Activated CD4-positive, alpha-beta T cell treated with anti-CD3 and anti-CD28 coated beads, Interleukin-2, amount 50 U/mL, for 1 hour (primary cell): ENCODE results near the gene EEF2KMT.
"Not testable (repeated sequence)": the region's sequence is repeated elsewhere in the genome, so short reads cannot be mapped to it uniquely, and the experiment has no call there.

Experiments
- DNase-seq: peaks from one replicate; pipeline ENCODE4 v3.0.0-alpha.2; 2020

The EEF2KMT gene

DNA sequence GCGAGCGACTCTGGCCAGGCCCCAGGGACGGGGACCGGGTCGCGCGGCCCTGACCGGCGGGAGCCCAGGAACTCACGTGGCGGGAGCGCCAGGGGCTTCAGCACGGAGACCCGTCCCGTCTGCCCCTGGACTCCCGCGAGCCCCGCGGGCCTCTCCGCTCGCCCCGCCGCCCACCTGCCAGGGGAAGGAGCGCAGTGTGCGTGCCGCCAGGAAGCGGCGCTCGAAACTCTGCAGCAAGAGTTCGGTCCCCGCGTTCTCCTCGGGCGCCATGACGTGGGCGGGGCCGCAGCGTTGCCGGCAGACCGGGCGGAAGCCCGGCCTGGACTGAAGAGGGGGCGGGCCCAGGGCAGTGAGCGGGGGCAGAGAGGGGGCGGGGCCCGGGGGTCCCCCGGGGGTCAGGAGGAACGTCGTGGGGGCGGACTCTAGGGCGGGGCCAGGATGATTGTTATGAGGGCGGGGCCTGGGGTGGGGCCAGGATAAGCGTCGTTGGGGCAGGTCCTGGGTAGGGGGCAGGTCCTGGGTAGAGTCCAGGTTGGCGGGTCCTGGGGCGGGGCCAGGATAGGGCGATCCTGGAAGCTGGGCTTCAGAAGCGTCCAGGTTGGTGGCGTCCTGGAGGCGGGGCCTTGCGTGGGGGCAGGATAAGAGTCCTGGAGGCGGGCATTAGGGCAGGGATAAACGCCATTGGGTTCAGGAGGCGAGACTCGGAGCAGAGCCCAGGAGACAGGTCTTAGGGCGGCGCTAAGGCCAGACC lies at the start of gene EEF2KMT:
Gene EEF2KMT, minus strand, starts transcription at position 326 of the 751 bp plus-strand sequence. Its CDS starts 56 bp downstream, at position 270.
- DNase-seq = peak; percentile 80

- not testable (repeated sequence) for DNase-seq
Observed at GRCh38 chr16:5144621-5144956, 47.0 kb upstream of the EEF2KMT start.

- DNase-seq = no peak
Observed at GRCh38 chr16:5143761-5144620, 46.4 kb upstream of the EEF2KMT start.

DNA sequence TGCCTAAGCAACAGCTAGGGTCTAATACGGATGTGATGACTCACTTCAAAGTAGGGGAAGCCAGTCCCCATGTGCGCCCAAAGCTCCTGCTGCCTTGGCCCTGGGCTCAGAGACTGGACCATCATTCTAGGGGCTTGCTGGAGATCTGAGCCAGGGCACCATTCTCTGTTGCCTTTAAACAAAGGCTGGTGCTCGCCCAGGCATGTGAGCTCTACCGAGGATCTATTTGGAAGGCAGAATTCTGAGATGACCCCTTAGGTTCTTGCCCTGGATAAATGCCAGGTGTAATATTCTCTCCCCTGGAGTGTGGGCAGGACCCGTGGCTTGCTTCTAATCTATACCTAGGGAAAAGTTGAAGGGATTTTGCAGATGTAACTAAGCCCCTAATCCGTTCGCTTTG lies 42.6 kb upstream of the EEF2KMT start:
- DNase-seq = not testable (repeated sequence)

- not testable (repeated sequence) for DNase-seq
Observed at GRCh38 chr16:5134739-5135452, 37.3 kb upstream of the EEF2KMT start.

DNA sequence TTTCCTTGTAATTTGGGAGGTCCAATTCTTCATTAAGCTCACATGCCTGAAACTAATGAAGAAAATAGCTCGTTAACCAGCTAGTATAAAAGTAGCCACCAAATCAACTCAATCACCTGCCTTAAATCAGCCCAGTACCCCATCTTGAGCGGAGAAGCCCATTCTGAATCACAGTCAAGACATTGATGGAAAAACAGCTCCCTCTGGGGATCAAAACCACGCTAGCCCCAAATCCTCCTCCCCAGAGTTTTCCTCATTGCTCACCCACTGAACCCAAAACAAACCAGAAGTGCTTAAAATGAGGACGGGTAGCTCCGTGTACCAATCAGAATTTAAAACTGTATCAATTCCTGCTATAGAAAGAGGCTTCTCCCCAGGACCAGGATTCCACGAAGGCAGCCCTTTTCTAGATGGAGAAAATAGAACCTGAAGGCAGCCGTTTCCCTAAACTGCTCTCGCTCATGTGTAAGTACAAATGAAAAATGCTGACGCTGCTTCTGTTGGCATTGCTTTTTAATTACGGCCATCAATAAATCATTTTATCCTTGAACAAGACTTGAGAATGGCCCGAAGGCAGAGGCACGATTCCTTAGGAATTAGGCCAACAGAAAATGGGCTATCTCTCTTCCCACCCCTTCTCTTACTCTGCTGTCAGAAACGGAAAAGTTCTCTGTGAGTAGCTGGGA lies 35.5 kb upstream of the EEF2KMT start:
- DNase-seq = not testable (repeated sequence)

GRCh38 chr16:5131467-5132004 lies 33.9 kb upstream of the EEF2KMT start:
- DNase-seq = not testable (repeated sequence)

- peak; percentile 58 for DNase-seq
Observed at GRCh38 chr16:5117300-5118087, 19.9 kb upstream of the EEF2KMT start.

DNA sequence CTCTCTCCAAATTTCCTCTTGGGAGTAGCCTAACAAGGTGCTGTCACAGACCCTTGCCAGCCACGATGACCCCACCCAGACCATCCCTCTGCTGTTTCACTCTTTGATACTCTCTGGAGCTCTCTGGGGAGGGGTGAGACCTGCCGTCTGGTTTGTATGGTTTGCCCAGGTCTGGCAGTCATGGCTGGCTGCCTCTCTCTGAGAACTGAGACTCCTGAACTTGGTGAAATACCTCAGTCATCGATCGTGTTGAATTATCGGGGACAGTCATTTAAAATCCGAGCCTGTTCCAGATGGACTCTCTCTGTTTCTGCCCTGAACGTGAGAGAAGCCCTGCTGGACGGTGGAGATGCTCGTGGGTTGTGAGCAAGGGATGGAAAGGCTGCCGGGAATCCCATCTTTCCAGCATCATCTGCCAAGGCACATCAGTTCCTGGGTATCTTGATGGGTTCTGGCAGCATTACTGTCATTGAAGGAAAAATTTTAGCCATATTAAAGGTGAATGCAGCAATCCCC lies 19.2 kb upstream of the EEF2KMT start:
- DNase-seq = not testable (repeated sequence)

DNA sequence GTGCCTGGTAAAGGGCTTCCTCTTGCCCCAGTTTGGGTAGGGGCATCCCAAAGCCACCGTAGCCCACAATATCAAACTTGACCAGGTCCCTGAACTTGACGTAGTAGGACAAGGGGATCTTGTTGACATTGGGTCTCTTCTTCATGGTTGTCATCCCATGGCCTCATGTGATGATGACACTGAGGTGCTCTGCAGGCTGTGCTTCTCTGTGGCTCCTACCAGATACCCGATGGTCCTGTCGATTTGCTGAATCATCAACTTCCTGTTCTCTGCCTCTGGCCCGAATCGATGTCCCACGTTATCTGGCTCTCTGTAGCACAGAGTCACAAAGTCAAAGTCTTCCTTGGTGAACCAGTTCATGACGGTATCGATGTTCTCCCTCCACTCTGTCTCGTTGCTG lies 13.3 kb upstream of the EEF2KMT start:
- DNase-seq = not testable (repeated sequence)

GRCh38 chr16:5108505-5109158 lies 11.0 kb upstream of the EEF2KMT start:
- no peak for DNase-seq

GRCh38 chr16:5105039-5105438 lies 7.4 kb upstream of the EEF2KMT start:
- DNase-seq = not testable (repeated sequence)

- not testable (repeated sequence) for DNase-seq
Observed at GRCh38 chr16:5103296-5104032, 5.9 kb upstream of the EEF2KMT start.

GRCh38 chr16:5099174-5099573 lies 1.6 kb upstream of the EEF2KMT start:
- not testable (repeated sequence) for DNase-seq

DNA sequence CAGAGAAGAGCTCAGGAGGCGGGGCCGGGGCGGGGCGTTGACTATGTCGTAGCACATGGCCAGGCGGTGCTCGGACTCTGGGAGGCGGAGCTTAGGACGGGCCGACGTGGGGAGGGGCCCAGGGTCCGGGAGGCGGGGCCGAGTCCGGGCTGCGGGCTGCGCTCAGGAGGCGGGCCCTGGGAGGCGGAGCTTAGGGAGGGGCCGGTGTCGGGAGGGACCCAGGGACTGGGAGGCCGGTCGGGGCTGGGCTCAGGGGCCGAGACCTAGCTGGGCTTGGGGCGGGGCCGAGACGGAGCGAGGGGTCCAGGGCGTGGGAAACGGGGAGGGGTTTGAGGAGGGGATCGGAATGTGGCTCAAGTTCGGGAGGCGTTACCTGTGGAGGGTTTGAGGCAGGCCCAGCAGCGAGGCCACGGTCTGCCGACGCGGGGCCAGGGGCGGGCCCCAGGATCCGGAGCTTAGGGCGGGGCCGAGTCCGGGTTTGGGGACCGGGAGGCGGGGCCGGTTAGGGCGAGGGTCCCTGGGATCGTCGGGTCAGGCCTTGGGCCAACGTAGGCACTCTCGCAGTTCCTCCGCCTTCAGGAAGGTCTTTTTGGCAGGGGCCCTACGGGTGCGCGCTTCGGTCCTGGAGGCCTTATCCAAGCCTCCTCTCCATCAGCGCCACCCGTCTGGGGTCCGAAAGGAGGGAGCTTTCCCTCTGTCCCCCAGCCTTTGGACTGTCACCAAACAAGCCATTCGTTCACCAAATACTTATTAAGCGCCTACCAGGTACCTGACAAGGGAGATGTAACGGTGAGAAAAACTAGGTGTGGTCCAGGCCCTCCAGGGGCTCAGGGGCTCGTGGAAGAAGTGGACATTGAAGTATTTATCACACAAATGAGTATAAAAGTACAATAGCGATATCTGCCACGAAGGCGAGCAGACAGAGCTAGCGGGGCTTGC lies 895 bp upstream of the EEF2KMT start:
- peak; percentile 96 for DNase-seq

GRCh38 chr16:5097061-5097469 lies 530 bp downstream of the EEF2KMT start:
- peak; percentile 25 for DNase-seq

DNA sequence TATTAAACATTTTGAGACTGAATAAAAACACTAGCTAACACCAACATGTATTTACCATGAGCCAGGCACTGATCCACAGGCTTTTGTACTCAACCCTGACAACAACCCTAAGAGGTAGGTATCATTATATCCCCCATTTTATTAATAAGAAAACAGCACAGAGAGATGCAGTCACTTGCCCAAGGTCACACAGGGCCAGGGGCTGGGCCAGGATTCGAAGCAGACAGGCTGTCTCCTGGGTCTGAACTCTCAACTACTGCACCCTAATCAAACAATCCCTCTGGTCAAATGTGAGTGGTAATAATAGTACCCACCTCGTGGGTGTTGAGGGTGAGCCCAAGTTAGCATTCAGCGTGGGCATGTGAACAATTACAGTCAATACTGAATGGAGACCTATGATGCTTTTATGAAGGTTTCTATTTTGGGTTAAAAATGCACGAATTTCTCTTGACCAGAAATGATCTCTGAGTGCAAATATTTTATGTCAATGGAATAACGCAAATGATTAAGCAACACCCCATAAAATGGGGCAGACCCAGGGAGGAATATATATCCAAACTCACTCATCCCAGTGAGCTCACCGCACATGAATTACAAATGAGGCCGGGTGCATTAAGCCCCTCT lies 1.0 kb downstream of the EEF2KMT start:
- not testable (repeated sequence) for DNase-seq

DNA sequence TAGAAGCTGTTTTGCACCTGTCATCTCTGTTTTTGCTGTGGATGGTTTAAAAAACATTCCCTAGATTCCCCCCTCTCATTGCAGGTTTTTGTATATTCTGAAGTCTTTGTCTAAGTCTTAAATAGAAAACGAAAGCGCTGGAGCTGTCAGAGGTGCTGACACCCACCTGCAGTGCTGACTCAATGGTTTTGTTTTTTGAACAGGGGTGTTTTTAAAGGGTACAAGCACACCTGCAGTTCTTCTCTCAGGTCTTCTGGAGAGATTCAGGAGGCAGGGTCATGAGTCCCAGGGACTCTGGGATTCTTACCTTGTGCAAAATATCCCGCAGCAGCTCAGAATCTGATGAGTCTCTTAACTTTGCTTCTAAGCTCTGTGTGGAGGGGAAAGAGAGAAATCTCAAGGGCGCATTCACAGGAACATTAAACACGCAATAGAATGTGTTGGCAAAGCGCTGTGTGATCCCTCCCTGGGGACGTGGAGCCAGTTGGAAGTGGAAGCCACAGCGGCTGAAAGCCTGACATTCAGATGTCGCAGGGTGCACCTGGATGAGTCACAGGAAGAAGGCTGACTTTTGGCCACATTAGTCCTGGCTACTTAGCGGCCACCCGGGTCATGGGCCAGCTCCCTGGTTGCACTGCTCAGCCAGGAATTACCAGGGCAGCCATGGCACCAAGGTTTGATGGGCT lies 2.3 kb downstream of the EEF2KMT start:
- not testable (repeated sequence) for DNase-seq
